ENCODE results near the gene KCNA10. TPM values are rescaled to one million over a fixed set of nuclear protein-coding genes. Genes with fewer than 3 reads are reported as not detected.

The KCNA10 gene
- total RNA-seq = not detected

DNA sequence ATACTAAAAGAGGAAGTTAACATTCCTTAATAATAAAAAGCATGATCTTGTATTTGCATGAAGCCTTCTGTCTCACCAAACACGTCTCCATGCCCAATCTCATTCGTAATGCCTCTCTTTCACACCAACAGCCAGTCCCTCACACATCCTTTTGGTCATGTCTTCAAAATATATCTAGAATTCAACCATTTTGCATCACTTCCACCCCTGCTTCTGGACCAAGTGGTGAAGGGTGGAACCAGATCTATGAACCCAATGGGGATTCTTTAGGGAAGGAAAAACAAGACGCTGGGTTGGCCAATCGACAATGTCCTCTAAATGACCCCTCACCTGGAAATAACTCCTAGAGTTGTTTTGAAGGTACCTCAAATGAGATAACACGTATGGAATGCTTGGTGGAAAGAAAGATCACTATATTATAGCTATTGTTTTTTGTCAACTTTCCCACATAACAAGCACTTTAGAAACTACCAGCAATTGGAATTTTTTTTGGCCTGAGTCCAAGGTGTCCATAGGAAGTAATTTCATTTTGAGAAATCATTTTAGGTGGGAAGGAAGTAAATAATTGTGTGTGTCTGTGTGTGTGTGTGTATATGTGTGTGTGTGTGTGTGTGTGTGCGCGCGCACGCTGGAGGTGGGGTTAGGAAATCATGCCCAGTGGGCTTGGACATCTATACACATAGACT, at the start of gene KCNA10:
TSS of gene KCNA10 (minus strand) at position 51 of the 686 bp plus-strand sequence. CDS start 388 bp downstream, outside the sequence.

Other genes with a start within 250 kb of the KCNA10 start
- 60.9 TPM for gene RBM15, start 179.8 kb downstream of the KCNA10 start, total RNA-seq
- 40.9 TPM for gene SLC16A4, start 128.1 kb downstream of the KCNA10 start, total RNA-seq
- gene LAMTOR5, start 111.5 kb downstream of the KCNA10 start, total RNA-seq = 68.5 TPM
- gene PROK1, start 68.0 kb downstream of the KCNA10 start, total RNA-seq = not detected
- 0.35 TPM for gene KCNA2, start 87.2 kb upstream of the KCNA10 start, total RNA-seq
- gene KCNA3, start 155.8 kb upstream of the KCNA10 start, total RNA-seq = 1.8 TPM